GM21367 (cell line): ENCODE results near the gene SPTBN1.
A peak's percentile ranks its signal among the peaks of the same experiment; 100 is the strongest.

ENCODE experiments used
- ATAC-seq: cut with Tn5 transposase; IDR thresholded peaks from one replicate; pipeline ENCODE4 v1.9.1; 2021; ENCODE audit not compliant: unreplicated experiment

SPTBN1 gene

DNA sequence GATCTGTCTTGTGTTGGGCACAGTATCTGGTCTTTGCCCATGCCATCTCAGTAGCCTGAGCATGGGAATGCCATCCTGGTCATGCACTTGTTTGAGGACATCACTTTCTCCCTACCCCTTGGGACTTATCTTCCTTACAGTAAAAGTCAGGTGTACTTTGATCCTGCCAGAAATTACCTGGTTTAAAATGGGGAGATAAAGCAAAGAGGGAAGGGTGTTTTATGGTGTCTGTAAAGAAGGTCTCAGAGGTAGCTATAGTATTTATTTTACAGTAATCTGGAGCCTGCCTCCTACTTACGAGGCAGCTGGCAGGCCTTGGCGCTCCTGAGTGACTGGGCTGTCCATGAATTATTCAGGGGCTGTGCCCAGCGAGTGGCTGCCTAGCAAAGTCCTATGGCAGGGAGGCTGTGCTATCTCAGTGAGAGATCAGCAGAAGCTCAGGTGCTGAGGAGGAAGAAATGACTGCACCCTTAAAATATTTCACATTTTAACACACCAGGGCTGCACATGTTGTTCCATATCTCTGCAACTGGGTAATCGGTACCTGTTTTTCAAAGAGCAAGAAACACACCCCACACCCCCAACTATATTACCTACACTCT, 93.9 kb downstream of the SPTBN1 start:
- ATAC-seq, result no peak

- ATAC-seq, result no peak
These were observed 94.4 kb downstream of the SPTBN1 start for GRCh38 chr2:54550547-54550946.

DNA sequence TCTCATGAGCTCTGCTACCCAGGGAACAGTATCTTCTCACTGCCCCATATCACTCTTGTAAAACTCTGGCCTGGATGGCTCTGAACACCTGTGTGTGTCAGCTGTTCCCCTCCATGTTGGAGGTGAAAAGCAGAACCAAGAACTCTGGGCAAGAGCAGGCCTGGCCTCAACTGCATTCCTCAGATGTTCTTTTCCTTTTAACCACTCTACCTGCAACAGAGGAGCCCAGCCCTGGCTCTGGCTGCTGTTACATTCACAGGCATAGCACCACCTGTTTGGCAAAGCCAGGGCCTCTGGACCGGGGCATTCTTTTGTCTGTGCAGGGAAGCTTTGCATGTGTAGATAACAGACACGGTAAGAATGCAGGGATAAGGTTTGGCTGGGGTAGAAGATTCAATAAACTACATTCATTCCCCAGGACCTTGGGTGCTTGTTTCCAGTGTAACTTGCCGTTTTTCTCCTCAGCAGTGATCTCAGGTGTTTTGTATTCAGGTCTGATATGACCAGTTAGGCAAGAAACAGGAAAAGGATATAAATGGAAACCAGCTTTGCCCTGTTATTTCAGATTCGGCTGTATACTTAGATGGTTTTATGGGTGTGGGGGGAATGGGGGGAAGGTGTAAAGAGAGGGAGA, 95.1 kb downstream of the SPTBN1 start:
- ATAC-seq, result peak; percentile 64

GRCh38 chr2:54553075-54553474, 96.9 kb downstream of the SPTBN1 start:
- ATAC-seq, result no peak

DNA sequence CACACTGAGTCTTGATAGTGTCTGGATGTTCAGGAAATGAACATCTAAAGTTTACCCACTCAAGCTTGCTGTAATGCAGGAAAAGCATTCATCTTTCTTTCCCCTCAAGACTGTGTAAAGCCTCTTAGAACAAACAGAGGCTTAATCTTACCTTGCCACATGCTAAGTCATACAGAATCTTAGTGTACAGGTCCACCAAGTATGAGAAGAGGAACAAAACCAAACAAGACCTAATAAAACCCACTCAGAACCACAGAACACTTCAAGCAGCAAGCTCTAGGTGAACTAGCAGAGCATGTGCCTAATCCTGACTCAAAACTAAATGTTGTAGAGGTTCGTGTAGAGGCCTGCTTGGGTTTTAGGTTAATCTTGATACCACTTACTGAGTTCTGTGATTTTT, 97.6 kb downstream of the SPTBN1 start:
- ATAC-seq, result no peak

- ATAC-seq, result no peak
These were observed 99.3 kb downstream of the SPTBN1 start for GRCh38 chr2:54555318-54555837.

DNA sequence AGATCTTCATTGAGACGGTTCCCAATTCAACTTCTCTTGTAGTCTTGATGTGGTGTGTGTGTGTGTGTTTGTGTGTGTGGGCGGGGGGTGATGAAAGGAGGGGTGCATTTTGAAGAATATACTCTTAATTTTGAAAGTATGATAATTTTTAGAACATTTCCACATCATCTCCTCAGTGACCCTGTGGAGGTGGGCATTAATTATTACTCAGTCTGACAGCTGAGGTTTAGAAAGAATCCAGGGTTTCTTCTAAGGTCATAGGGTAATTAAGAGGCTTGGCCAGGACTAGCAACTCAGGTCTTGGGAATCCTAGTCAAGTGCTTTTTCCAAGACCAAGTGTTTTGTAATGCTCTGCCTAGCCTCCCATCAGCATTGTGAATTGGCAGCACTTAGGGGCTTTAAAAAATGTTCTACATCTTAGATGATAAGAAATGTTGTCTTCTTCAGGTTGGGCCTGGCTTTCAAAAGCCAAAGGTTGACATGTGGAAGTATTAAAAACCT, 100.5 kb downstream of the SPTBN1 start:
- no peak for ATAC-seq

GRCh38 chr2:54557211-54557600, 101.1 kb downstream of the SPTBN1 start:
- no peak for ATAC-seq

GRCh38 chr2:54557601-54558187, 101.6 kb downstream of the SPTBN1 start:
- ATAC-seq, result peak; percentile 51

DNA sequence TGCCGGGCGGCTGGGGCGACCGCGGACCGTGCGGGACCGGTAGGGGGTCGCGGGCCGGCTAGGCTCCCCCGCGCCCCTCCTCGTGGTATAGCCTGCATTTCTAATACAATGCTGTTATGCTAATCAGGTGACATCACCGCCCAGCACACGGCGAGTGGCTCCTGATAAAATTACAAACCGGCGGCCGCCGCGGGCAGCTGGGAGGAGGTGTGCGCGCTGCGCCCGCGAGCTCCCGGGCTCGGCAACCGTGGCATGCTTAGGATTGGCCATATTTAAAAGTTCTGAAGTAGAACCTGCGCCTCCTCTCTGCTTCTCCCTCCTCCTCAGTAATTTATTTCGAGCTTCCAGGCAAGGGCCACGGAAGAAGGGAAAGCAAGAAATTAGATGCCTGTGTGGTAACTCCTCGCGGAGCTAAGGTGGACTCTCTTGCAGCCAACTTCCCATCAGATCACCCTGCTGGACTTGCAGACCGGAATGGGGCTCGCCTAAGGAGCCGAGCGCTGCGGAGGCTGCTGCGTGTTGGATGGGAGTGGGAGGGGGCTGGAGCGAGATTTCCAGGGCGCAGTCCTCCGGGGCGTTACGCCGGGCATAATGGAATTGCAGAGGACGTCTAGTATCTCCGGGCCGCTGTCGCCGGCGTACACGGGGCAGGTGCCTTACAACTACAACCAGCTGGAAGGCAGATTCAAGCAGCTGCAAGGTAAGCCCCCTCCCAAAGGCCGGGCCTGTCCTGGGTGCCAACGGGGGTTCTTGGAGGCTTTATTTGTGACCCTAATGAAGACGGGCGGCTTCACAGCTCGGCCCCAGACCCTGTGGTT, 102.3 kb downstream of the SPTBN1 start:
- ATAC-seq, result peak; percentile 43

DNA sequence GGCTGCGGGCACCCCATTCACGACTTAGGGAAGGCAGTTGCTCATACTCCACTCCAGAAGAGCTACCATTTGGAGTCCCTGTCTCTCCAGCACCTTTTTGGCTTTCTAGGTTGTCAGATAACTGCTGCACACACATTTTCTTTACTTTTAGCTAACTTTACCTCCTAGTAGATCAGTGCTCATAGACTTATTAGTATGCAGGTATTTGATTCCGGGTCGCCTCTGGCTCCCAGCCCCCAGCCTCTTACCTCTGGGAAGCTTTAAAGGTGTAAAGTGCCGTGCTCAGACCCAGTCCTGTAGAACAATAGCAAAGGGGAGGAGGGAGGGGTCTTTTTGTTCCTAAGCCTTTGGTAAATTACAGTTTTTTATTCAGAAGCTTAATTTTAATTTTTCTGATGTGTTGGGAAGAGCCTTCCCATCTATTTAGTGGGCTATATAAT, 102.9 kb downstream of the SPTBN1 start:
- no peak for ATAC-seq

- no peak for ATAC-seq
These were observed 103.5 kb downstream of the SPTBN1 start for GRCh38 chr2:54559593-54560145.

- peak; percentile 33 for ATAC-seq
These were observed 104.2 kb downstream of the SPTBN1 start for GRCh38 chr2:54560146-54560881.

DNA sequence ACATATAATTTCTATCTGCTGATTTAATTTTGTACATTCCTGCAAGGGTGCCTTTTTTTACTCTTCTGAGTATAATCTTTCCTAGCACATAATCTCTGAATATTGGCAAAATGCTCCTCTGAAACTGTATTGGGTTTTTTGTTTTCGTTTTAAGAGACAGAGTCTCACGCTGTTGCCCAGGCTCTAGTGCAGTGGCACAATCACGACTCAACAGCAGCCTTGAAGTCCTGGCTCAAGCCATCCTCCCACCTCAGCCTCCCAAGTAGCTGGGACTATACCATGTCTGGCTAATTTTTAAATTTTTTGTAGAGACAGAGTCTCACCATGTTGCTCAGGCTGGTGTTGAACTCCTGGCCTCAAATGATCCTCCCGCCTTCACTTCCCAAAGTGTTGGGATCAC, 104.9 kb downstream of the SPTBN1 start:
- ATAC-seq, result no peak

DNA sequence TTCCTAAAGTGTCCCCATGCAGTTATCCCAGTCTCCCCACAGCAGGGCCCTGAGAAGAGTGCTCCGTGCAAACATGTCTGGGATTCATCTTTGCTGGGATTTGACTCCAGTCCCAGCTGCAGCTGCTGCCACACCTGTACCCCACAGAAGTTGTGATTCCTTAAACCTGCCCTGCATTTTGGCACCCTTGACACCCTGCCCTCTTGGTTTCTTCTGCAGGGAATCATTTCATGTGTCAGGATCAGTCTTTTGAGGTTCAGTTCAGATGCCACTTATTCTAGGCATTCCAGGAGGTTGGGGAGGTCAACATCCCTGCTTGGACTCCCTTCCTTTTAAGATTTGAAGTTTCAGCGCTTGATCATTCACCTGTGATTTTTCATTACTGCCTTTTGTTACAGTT, 108.3 kb downstream of the SPTBN1 start:
- no peak for ATAC-seq

- no peak for ATAC-seq
These were observed 109.4 kb downstream of the SPTBN1 start for GRCh38 chr2:54565551-54565950.

DNA sequence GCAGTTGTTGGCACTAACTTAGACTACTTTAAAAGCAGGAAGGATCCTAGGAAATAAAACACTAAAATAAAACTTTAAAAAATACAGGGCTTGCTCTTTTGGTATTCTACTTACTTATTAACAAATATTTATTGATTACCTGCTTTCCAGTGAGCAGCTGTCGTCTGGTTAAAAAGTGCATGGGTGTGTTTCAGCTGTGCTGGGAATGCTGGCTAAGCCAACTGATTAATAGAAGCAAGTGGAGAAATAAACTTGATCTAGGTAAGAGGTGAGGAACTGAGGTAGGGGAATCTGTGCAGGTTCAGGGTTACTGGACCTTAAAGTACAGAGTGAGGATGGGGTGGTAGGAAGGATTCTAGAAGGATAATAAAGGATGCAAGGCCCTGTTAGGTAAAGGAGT, 110.8 kb downstream of the SPTBN1 start:
- no peak for ATAC-seq

DNA sequence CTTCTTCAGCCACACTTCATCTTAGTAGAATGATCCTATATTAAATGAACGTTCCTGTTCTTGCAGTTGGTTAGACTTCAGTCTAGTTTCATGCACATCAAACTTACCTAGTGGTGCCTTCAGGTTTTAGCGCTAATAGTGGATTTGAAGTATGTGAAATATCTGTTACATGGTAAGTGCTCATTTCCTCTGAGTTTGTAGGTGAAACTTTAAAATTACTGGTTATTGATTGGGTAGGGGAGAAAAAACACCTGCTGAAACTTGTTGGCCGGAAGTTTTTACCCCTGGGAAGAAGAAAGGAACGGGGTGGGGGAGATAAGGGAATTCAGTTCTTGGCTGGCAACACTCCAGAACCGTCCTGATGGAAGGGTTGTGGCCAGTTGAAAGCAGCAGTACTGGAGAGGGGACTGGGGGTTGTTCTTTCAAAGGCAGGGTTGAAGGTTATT, 112.8 kb downstream of the SPTBN1 start:
- peak; percentile 35 for ATAC-seq

DNA sequence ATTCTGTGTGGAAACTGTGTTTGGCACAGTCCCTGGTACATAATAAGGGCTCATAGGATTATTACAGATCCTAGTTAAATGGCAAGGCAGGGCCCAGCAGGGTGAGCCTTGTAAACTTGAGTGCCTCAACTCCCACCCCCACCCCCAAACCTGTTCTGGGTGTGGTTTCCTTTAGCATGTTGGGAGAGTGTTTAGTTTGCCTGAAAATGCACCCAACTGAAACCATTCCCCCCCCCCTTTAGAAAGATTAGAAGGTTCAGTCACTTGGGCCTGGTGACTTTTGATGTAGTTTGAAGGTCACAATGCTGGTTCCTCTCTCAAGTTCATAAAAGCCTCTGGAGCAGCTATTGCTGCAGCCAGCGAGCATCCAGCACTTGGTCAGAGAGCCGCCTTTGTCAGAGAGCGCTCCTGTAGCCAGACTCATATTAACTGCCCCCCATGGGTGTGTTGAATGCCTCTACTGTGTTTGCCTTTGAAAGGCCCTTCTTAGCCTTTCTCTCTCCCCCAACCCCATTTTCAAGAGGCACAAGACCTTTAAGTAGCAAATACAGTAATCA, 113.7 kb downstream of the SPTBN1 start:
- no peak for ATAC-seq

DNA sequence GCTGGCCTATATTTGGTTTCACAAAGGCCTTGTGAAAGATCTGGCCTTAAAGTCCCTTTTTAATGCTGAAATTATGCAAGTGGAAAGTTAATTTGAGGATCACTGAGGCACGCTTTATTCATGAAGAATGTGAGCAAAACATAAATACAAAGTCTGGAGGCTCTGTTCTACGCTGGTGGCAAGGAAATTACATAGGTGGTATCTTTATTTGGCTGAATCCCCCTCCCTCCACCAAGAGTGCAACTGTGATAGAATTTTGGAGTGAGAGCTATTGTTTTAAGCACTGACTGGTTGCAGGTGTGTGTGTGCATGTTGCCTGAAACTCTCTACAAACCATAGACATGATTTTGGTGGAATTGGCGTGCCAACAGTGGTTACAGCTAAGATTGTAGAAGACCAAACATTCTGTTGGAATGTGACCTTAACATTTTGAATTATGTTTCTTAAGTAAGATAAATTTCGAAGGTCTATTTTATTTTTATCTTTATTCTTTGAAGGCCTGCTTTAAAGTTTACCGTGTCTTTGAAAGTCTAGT, 114.3 kb downstream of the SPTBN1 start:
- no peak for ATAC-seq
